ENCODE results near the gene DLL3. TPM values are rescaled to one million over a fixed set of nuclear protein-coding genes. Genes with fewer than 3 reads are reported as not detected.

DLL3 gene
- total and polyA plus RNA-seq, 9 of the 15 experiments (the other 6 are each of a cell fraction or from before 2014, with no cell fraction given) = 0.80 to 6.3 (median 1.2) TPM

DNA sequence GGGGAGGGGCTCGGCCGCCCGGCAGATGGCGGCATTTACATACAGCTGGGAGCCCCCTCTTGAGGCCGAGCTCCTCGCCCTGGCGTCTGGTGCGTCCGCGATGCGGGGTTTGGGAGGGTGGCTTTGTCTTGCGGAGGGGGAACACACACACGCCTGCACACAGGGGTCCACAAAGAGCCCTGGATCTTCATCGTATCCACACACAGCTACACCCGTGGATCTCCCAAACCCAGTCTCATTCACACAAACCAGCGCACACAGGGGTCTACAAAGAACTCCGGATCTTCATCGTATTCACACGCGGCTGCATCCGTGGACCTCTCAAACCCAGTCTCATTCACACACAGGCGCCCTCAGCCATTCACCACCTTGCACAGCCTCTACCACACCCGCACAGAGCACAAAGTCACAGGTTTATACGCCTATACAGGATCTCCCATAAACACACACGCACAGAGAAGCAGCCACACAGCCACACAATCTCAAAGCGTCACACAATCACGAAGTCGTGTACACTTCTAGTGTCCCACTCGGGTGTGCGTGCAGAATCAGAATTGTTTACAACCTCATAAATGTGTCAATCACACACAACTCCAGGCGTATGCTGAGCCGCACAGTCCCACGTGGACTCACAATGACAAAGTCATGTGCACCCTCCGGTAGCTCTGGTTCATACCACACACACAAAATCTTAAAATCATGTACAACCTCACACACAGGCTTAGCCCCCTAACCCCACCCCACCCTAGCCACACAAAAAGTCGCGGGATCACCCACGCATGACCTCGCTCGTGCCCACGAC lies 550 bp upstream of the DLL3 start (continued):
- TF ChIP-seq, protein P1, sequence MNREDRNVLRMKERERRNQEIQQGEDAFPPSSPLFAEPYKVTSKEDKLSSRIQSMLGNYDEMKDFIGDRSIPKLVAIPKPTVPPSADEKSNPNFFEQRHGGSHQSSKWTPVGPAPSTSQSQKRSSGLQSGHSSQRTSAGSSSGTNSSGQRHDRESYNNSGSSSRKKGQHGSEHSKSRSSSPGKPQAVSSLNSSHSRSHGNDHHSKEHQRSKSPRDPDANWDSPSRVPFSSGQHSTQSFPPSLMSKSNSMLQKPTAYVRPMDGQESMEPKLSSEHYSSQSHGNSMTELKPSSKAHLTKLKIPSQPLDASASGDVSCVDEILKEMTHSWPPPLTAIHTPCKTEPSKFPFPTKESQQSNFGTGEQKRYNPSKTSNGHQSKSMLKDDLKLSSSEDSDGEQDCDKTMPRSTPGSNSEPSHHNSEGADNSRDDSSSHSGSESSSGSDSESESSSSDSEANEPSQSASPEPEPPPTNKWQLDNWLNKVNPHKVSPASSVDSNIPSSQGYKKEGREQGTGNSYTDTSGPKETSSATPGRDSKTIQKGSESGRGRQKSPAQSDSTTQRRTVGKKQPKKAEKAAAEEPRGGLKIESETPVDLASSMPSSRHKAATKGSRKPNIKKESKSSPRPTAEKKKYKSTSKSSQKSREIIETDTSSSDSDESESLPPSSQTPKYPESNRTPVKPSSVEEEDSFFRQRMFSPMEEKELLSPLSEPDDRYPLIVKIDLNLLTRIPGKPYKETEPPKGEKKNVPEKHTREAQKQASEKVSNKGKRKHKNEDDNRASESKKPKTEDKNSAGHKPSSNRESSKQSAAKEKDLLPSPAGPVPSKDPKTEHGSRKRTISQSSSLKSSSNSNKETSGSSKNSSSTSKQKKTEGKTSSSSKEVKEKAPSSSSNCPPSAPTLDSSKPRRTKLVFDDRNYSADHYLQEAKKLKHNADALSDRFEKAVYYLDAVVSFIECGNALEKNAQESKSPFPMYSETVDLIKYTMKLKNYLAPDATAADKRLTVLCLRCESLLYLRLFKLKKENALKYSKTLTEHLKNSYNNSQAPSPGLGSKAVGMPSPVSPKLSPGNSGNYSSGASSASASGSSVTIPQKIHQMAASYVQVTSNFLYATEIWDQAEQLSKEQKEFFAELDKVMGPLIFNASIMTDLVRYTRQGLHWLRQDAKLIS (CRISPR knock-in tag; IDR thresholded peaks at IDR 0.05) = no peak
- TF ChIP-seq, protein P2, sequence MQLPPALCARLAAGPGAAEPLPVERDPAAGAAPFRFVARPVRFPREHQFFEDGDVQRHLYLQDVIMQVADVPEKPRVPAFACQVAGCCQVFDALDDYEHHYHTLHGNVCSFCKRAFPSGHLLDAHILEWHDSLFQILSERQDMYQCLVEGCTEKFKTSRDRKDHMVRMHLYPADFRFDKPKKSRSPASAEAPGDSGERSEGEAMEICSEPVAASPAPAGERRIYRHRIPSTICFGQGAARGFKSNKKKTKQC (CRISPR knock-in tag; IDR thresholded peaks at IDR 0.05) = no peak
- TF ChIP-seq MAFK (IDR thresholded peaks at IDR 0.05; ENCODE audit: low read length) = no peak
- 0 out of 2 replicates have a peak, but pooled peaks have one; percentile 22 for TF ChIP-seq CTBP1 (IDR thresholded peaks at IDR 0.05; ENCODE audit: borderline replicate concordance)
- TF ChIP-seq ZNF551 (CRISPR knock-in tag; IDR thresholded peaks at IDR 0.05) = no peak
- no peak for TF ChIP-seq ZBTB8A (IDR thresholded peaks at IDR 0.05; ENCODE audit: partially characterized antibody)
- no peak for TF ChIP-seq ZNF165 (CRISPR knock-in tag; IDR thresholded peaks at IDR 0.05; ENCODE audit: borderline replicate concordance)
- 0 out of 2 replicates have a peak, but pooled peaks have one; percentile 8 for TF ChIP-seq CREM (IDR thresholded peaks at IDR 0.05; ENCODE audit: low read depth)
- TF ChIP-seq, protein P3, sequence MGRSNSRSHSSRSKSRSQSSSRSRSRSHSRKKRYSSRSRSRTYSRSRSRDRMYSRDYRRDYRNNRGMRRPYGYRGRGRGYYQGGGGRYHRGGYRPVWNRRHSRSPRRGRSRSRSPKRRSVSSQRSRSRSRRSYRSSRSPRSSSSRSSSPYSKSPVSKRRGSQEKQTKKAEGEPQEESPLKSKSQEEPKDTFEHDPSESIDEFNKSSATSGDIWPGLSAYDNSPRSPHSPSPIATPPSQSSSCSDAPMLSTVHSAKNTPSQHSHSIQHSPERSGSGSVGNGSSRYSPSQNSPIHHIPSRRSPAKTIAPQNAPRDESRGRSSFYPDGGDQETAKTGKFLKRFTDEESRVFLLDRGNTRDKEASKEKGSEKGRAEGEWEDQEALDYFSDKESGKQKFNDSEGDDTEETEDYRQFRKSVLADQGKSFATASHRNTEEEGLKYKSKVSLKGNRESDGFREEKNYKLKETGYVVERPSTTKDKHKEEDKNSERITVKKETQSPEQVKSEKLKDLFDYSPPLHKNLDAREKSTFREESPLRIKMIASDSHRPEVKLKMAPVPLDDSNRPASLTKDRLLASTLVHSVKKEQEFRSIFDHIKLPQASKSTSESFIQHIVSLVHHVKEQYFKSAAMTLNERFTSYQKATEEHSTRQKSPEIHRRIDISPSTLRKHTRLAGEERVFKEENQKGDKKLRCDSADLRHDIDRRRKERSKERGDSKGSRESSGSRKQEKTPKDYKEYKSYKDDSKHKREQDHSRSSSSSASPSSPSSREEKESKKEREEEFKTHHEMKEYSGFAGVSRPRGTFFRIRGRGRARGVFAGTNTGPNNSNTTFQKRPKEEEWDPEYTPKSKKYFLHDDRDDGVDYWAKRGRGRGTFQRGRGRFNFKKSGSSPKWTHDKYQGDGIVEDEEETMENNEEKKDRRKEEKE (IDR thresholded peaks at IDR 0.05; ENCODE audit: borderline replicate concordance in 1 of 2, control insufficient read depth in 1 of 2, low read depth in 2 of 2, low read length in 1 of 2) = no peak
- peak; percentile 82; the same call in 1 of the 2 replicates for TF ChIP-seq ZBTB7A (IDR thresholded peaks at IDR 0.05; ENCODE audit: borderline replicate concordance, control insufficient read depth, low read depth, low read length)
- TF ChIP-seq, protein P4, sequence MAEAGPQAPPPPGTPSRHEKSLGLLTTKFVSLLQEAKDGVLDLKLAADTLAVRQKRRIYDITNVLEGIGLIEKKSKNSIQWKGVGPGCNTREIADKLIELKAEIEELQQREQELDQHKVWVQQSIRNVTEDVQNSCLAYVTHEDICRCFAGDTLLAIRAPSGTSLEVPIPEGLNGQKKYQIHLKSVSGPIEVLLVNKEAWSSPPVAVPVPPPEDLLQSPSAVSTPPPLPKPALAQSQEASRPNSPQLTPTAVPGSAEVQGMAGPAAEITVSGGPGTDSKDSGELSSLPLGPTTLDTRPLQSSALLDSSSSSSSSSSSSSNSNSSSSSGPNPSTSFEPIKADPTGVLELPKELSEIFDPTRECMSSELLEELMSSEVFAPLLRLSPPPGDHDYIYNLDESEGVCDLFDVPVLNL (CRISPR knock-in tag; IDR thresholded peaks at IDR 0.05; ENCODE audit: low read depth) = no peak
- no peak for TF ChIP-seq ZNF444 (CRISPR knock-in tag; IDR thresholded peaks at IDR 0.05)
- TF ChIP-seq POLR2B (IDR thresholded peaks at IDR 0.05; ENCODE audit: low read depth, partially characterized antibody) = no peak
- TF ChIP-seq RCOR1 (IDR thresholded peaks at IDR 0.05; ENCODE audit: borderline replicate concordance in 1 of 2, low read depth in 2 of 2, low read length in 2 of 2) = 0 out of 4 replicates have a peak, but pooled peaks of 1 of the 2 experiments have one; percentile 45

All from K562 (cell line).